HepG2 (cell line): ENCODE measurements around the gene IQGAP2. TPM values are rescaled to one million over a fixed set of nuclear protein-coding genes. Genes with fewer than 3 reads are reported as not detected.

Experiments
- ATF3 ChIP-seq: sonication (generic); formaldehyde crosslinking; IDR thresholded peaks from 2 replicates; pipeline ENCODE4 v1.4.0; 2020; ENCODE audit warnings: missing genetic modification reagents
- BRCA1 ChIP-seq: sonication (generic); formaldehyde crosslinking; IDR thresholded peaks from 2 replicates; pipeline ENCODE4 v1.4.0; 2020; ENCODE audit warnings: missing genetic modification reagents
- BRF2 ChIP-seq: sonication (generic); formaldehyde crosslinking; IDR thresholded peaks from 2 replicates; pipeline ENCODE4 v1.8.1; 2022; ENCODE audit warnings: mild to moderate bottlenecking, missing genetic modification reagents
- HOXA5 ChIP-seq: sonication (generic); formaldehyde crosslinking; IDR thresholded peaks from 2 replicates; pipeline ENCODE4 v1.4.0; 2020; ENCODE audit warnings: missing genetic modification reagents
- MED13 ChIP-seq: sonication (generic); formaldehyde crosslinking; IDR thresholded peaks from 2 replicates; pipeline ENCODE4 v1.5.0; 2020; ENCODE audit warnings: missing genetic modification reagents
- MLXIP ChIP-seq: sonication (generic); formaldehyde crosslinking; IDR thresholded peaks from 2 replicates; pipeline ENCODE4 v1.9.0; 2021; ENCODE audit warnings: missing genetic modification reagents, borderline replicate concordance
- MYNN ChIP-seq: sonication (generic); formaldehyde crosslinking; IDR thresholded peaks from 2 replicates; pipeline ENCODE4 v1.4.0; 2020; ENCODE audit warnings: mild to moderate bottlenecking, low read depth, missing genetic modification reagents
- NAIF1 ChIP-seq: sonication (generic); formaldehyde crosslinking; IDR thresholded peaks from 2 replicates; pipeline ENCODE4 v1.5.0; 2020; ENCODE audit warnings: mild to moderate bottlenecking, missing genetic modification reagents, borderline replicate concordance
- NFRKB ChIP-seq: fragments of 450-650 bp; IDR thresholded peaks from 2 replicates; pipeline ENCODE4 v1.6.1; 2017
- RBAK ChIP-seq: sonication (generic); formaldehyde crosslinking; IDR thresholded peaks from 2 replicates; pipeline ENCODE4 v1.5.1; 2020; ENCODE audit warnings: mild to moderate bottlenecking, missing genetic modification reagents
- RBFOX2 ChIP-seq: fragments of 200-400 bp; formaldehyde crosslinking; IDR thresholded peaks from 2 replicates; pipeline ENCODE4 v1.6.1; 2017; ENCODE audit warnings: low read depth, mild to moderate bottlenecking, low read length
- SP2 ChIP-seq: sonication (generic); formaldehyde crosslinking; IDR thresholded peaks from 2 replicates; pipeline ENCODE4 v1.5.1; 2020; ENCODE audit warnings: mild to moderate bottlenecking, missing genetic modification reagents
- TAF1 ChIP-seq: sonication (generic); formaldehyde crosslinking; IDR thresholded peaks from 2 replicates; pipeline ENCODE4 v1.4.0; 2020; ENCODE audit warnings: missing genetic modification reagents
- TBX3 ChIP-seq: fragments of 450-650 bp; IDR thresholded peaks from 2 replicates; pipeline ENCODE4 v1.6.1; 2017; ENCODE audit warnings: antibody characterized with exemption, mild to moderate bottlenecking, inconsistent platforms, borderline replicate concordance
- TOPORS ChIP-seq: sonication (generic); formaldehyde crosslinking; IDR thresholded peaks from 2 replicates; pipeline ENCODE4 v1.8.0; 2023; ENCODE audit warnings: mild to moderate bottlenecking, missing genetic modification reagents
- ZGPAT ChIP-seq: IDR thresholded peaks from 2 replicates; pipeline ENCODE4 v1.6.1; 2016; ENCODE audit warnings: mild to moderate bottlenecking
- ZNF24 ChIP-seq: fragments of 450-650 bp; IDR thresholded peaks from 2 replicates; pipeline ENCODE4 v1.6.1; 2017; ENCODE audit warnings: antibody characterized with exemption, mild to moderate bottlenecking
- ZNF296 ChIP-seq: sonication (generic); formaldehyde crosslinking; conservative IDR thresholded peaks from 2 replicates; pipeline ENCODE4 v1.5.0; 2020; ENCODE audit warnings: mild to moderate bottlenecking, missing genetic modification reagents
- ZNF513 ChIP-seq: sonication (generic); formaldehyde crosslinking; conservative IDR thresholded peaks from 2 replicates; pipeline ENCODE4 v1.5.0; 2020; ENCODE audit warnings: missing genetic modification reagents
- ZNF577 ChIP-seq: sonication (generic); formaldehyde crosslinking; IDR thresholded peaks from 2 replicates; pipeline ENCODE4 v1.4.0; 2020; ENCODE audit warnings: mild to moderate bottlenecking, low read depth, missing genetic modification reagents, borderline replicate concordance
- ZNF607 ChIP-seq: sonication (generic); formaldehyde crosslinking; IDR thresholded peaks from 2 replicates; pipeline ENCODE4 v1.5.1; 2020; ENCODE audit warnings: missing genetic modification reagents, mild to moderate bottlenecking, borderline replicate concordance
- ZNF614 ChIP-seq: IDR thresholded peaks from 2 replicates; pipeline ENCODE4 v1.6.1; 2018; ENCODE audit warnings: missing biosample characterization, missing genetic modification reagents, inconsistent platforms, borderline replicate concordance
- polyA plus RNA-seq, 8 experiments: library from polyadenylated mRNA; depleted of rRNA in 3 of 8; stranded (reverse) in 7 of 8; unstranded in 1 of 8; fragments of >200 nt; fragmentation: Illumina TruSeq in 4 of 8; extraction: Trizol in 4 of 8; gene quantifications; 2 replicates each; pipeline versions ENCODE4 v1.2.1 to v1.2.3, GENCODE V29; 2011 to 2016; ENCODE audit warnings: low read depth in 4 of 8, missing spikeins in 1 of 8, mixed read lengths in 1 of 8; ENCODE audit not compliant: insufficient read depth in 1 of 8
- total RNA-seq, 5 experiments: library from RNA; depleted of rRNA; stranded (reverse); fragments of >200 nt; fragmentation: Illumina TruSeq; extraction: Trizol; gene quantifications; 2 replicates each; pipeline ENCODE4 v1.2.3, GENCODE V29; 2016; ENCODE audit warnings: low read depth in 1 of 5

The IQGAP2 gene
- total and polyA plus RNA-seq, 2 of the 13 experiments (the other 11 are each of a cell fraction or from before 2014, with no cell fraction given) = 35.2 to 83.3 TPM

- TF ChIP-seq MYNN (CRISPR knock-in tag) = no peak
- no peak for TF ChIP-seq ZNF577
- TF ChIP-seq RBAK (CRISPR knock-in tag) = no peak
- peak; percentile 88 for TF ChIP-seq RBFOX2
- TF ChIP-seq ZNF296 (CRISPR knock-in tag) = no peak
- TF ChIP-seq BRF2 (CRISPR knock-in tag) = 0 out of 2 replicates have a peak, but pooled peaks have one; percentile 27
- 0 out of 2 replicates have a peak, but pooled peaks have one; percentile 22 for TF ChIP-seq MLXIP (CRISPR knock-in tag)
- TF ChIP-seq TAF1 (CRISPR knock-in tag) = peak; percentile 58; the same call in 1 of the 2 replicates
- TF ChIP-seq ZNF513 = no peak
- TF ChIP-seq ZNF607 (CRISPR knock-in tag) = peak; percentile 26
- no peak for TF ChIP-seq ATF3 (CRISPR knock-in tag)
- TF ChIP-seq SP2 (CRISPR knock-in tag) = peak; percentile 17; the same call in 1 of the 2 replicates
- no peak for TF ChIP-seq BRCA1 (CRISPR knock-in tag)
- TF ChIP-seq TOPORS (CRISPR knock-in tag) = peak; percentile 45
- no peak for TF ChIP-seq NAIF1 (CRISPR knock-in tag)
- 0 out of 2 replicates have a peak, but pooled peaks have one; percentile 47 for TF ChIP-seq ZNF614 (CRISPR knock-in tag)
- peak; percentile 54; the same call in 1 of the 2 replicates for TF ChIP-seq HOXA5 (CRISPR knock-in tag)
- 0 out of 2 replicates have a peak, but pooled peaks have one; percentile 17 for TF ChIP-seq ZNF24
- peak; percentile 89; the same call in 1 of the 2 replicates for TF ChIP-seq ZGPAT (CRISPR knock-in tag)
- TF ChIP-seq MED13 = no peak
- no peak for TF ChIP-seq NFRKB
- TF ChIP-seq TBX3 = no peak
Observed at GRCh38 chr5:76402886-76403765, at the start of gene IQGAP2 (continued).
